Measurements from ENCODE around the gene A3GALT2.

- TF ChIP-seq CTCF (conservative IDR thresholded peaks at IDR 0.05 in 1 of 2, IDR thresholded peaks at IDR 0.05 in 1 of 2; ENCODE audit: extremely low read depth in 1 of 2, insufficient read depth in 1 of 2, low read depth in 1 of 2, low read length in 2 of 2) (no peak), EZH2 (IDR thresholded peaks at IDR 0.05; ENCODE audit: borderline replicate concordance, low read length) (no peak)
Measured at GRCh38 chr1:33323663-33324477, 3.0 kb upstream of the A3GALT2 start.
